DLD1 (cell line): ENCODE measurements around the gene HADHB.
"Not testable (repeated sequence)": the region's sequence is repeated elsewhere in the genome, so short reads cannot be mapped to it uniquely, and the experiment has no call there.

Experiments used
- in situ Hi-C: cut with HindIII; loops from 2 replicates; pipeline ENCODE4 v1.10.0; 2017; ENCODE audit warnings: low sequenced_read_pairs

HADHB gene

GRCh38 chr2:26243470-26244308, 1.1 kb upstream of the HADHB start:
- in situ Hi-C loops: no loop called here

- in situ Hi-C loops: no loop called here
These were observed 543 bp downstream of the HADHB start for GRCh38 chr2:26245231-26245732.

GRCh38 chr2:26245810-26246209, 1.1 kb downstream of the HADHB start:
- in situ Hi-C loops: no loop called here

GRCh38 chr2:26246818-26247217, 2.1 kb downstream of the HADHB start:
- in situ Hi-C loops: no loop called here

- in situ Hi-C loops: no loop called here
These were observed 4.9 kb downstream of the HADHB start for GRCh38 chr2:26249625-26250024.

- in situ Hi-C loops: no loop called here
These were observed 7.2 kb downstream of the HADHB start for GRCh38 chr2:26251893-26252292.

GRCh38 chr2:26255759-26256384, 11.1 kb downstream of the HADHB start:
- in situ Hi-C loops: no loop called here

GRCh38 chr2:26258836-26259235, 14.1 kb downstream of the HADHB start:
- in situ Hi-C loops: not testable (repeated sequence)

- in situ Hi-C loops: no loop called here
These were observed 23.5 kb downstream of the HADHB start for GRCh38 chr2:26268213-26268612.

- in situ Hi-C loops: not testable (repeated sequence)
These were observed 24.1 kb downstream of the HADHB start for GRCh38 chr2:26268670-26269385.

- in situ Hi-C loops: no loop called here
These were observed 24.9 kb downstream of the HADHB start for GRCh38 chr2:26269571-26270158.

GRCh38 chr2:26270373-26270772, 25.6 kb downstream of the HADHB start:
- in situ Hi-C loops: no loop called here

- in situ Hi-C loops: no loop called here
These were observed 28.8 kb downstream of the HADHB start for GRCh38 chr2:26273501-26273900.

- in situ Hi-C loops: no loop called here
These were observed 29.4 kb downstream of the HADHB start for GRCh38 chr2:26274058-26274613.

- in situ Hi-C loops: no loop called here
These were observed 31.9 kb downstream of the HADHB start for GRCh38 chr2:26276484-26277227.

- in situ Hi-C loops: no loop called here
These were observed 35.1 kb downstream of the HADHB start for GRCh38 chr2:26279886-26280285.

- in situ Hi-C loops: no loop called here
These were observed 36.5 kb downstream of the HADHB start for GRCh38 chr2:26281226-26281625.

- in situ Hi-C loops: no loop called here
These were observed 38.9 kb downstream of the HADHB start for GRCh38 chr2:26283606-26284005.

GRCh38 chr2:26284132-26284531, 39.4 kb downstream of the HADHB start:
- in situ Hi-C loops: no loop called here

- in situ Hi-C loops: no loop called here
These were observed 41.2 kb downstream of the HADHB start for GRCh38 chr2:26285931-26286330.
